Measurements from ENCODE around the gene DRD2.

The DRD2 gene

GRCh38 chr11:113376156-113376555, 99.0 kb downstream of the DRD2 start:
- H3K4me3 ChIP-seq (ENCODE audit: insufficient read depth, low read length, poor library complexity, severe bottlenecking) = no peak overlapping the region
- H3K9me2 ChIP-seq (replicated peaks; ENCODE audit: insufficient read depth, low read length) = no peaks in the 10 kb centered on the region
- no peaks in the 10 kb centered on the region for H3K36me3 ChIP-seq (ENCODE audit: low read length)
- no peak overlapping the region for H2AFZ ChIP-seq (ENCODE audit: low read depth, low read length, severe bottlenecking)
- no peaks in the 10 kb centered on the region for H3K9me3 ChIP-seq (ENCODE audit: insufficient read depth, low read length)
- H3K27me3 ChIP-seq (ENCODE audit: low read length) = no peaks in the 10 kb centered on the region
- no peaks in the 10 kb centered on the region for H3K79me2 ChIP-seq (ENCODE audit: insufficient read depth, low read length)
- TF ChIP-seq CTCF (IDR thresholded peaks at IDR 0.05; ENCODE audit: insufficient read depth, low read length, poor library complexity, severe bottlenecking) = no peak
- TF ChIP-seq EZH2phosphoT487 (conservative IDR thresholded peaks at IDR 0.05; ENCODE audit: low read length) = no peak
- H3K27ac ChIP-seq (ENCODE audit: low read depth, low read length) = no peak overlapping the region
- no peak overlapping the region for H3K9ac ChIP-seq (ENCODE audit: low read length)
- H3K4me2 ChIP-seq (ENCODE audit: low read depth, low read length, poor library complexity, severe bottlenecking) = no peak overlapping the region
- no peaks in the 10 kb centered on the region for H3F3A ChIP-seq (ENCODE audit: insufficient read depth)
- H4K20me1 ChIP-seq (ENCODE audit: low read depth, low read length) = no peaks in the 10 kb centered on the region

GRCh38 chr11:113375402-113375801, 99.8 kb downstream of the DRD2 start:
- peak overlapping the region; percentile 39 for H2AFZ ChIP-seq (ENCODE audit: low read depth, low read length, severe bottlenecking)

GRCh38 chr11:113373981-113374560, 101.1 kb downstream of the DRD2 start:
- Histone ChIP-seq H4K20me1 (ENCODE audit: low read depth, low read length) (no peaks in the 10 kb centered on the region), H2AFZ (ENCODE audit: low read depth, low read length, severe bottlenecking) (no peak overlapping the region), H3K9ac (ENCODE audit: low read length) (no peak overlapping the region), H3K27me3 (ENCODE audit: low read length) (no peaks in the 10 kb centered on the region), H3K4me3 (ENCODE audit: insufficient read depth, low read length, poor library complexity, severe bottlenecking) (no peak overlapping the region), H3K36me3 (ENCODE audit: low read length) (no peaks in the 10 kb centered on the region), H3F3A (ENCODE audit: insufficient read depth) (no peaks in the 10 kb centered on the region), H3K79me2 (ENCODE audit: insufficient read depth, low read length) (no peaks in the 10 kb centered on the region), H3K4me2 (ENCODE audit: low read depth, low read length, poor library complexity, severe bottlenecking) (no peak overlapping the region), H3K9me2 (replicated peaks; ENCODE audit: insufficient read depth, low read length) (no peaks in the 10 kb centered on the region), H3K27ac (ENCODE audit: low read depth, low read length) (no peak overlapping the region), H3K9me3 (ENCODE audit: insufficient read depth, low read length) (no peaks in the 10 kb centered on the region)
- TF ChIP-seq EZH2phosphoT487 (conservative IDR thresholded peaks at IDR 0.05; ENCODE audit: low read length) (no peak), CTCF (IDR thresholded peaks at IDR 0.05; ENCODE audit: insufficient read depth, low read length, poor library complexity, severe bottlenecking) (no peak)

More at GRCh38 chr11:113375402-113375801, 99.8 kb downstream of the DRD2 start:
- H4K20me1 ChIP-seq (ENCODE audit: low read depth, low read length) = no peaks in the 10 kb centered on the region
- no peak overlapping the region for H3K4me2 ChIP-seq (ENCODE audit: low read depth, low read length, poor library complexity, severe bottlenecking)
- TF ChIP-seq CTCF (IDR thresholded peaks at IDR 0.05; ENCODE audit: insufficient read depth, low read length, poor library complexity, severe bottlenecking) (no peak), EZH2phosphoT487 (conservative IDR thresholded peaks at IDR 0.05; ENCODE audit: low read length) (no peak)
- H3K9me3 ChIP-seq (ENCODE audit: insufficient read depth, low read length) = no peaks in the 10 kb centered on the region
- H3F3A ChIP-seq (ENCODE audit: insufficient read depth) = no peaks in the 10 kb centered on the region
- H3K36me3 ChIP-seq (ENCODE audit: low read length) = no peaks in the 10 kb centered on the region
- no peaks in the 10 kb centered on the region for H3K79me2 ChIP-seq (ENCODE audit: insufficient read depth, low read length)
- no peak overlapping the region for H3K27ac ChIP-seq (ENCODE audit: low read depth, low read length)
- no peak overlapping the region for H3K4me3 ChIP-seq (ENCODE audit: insufficient read depth, low read length, poor library complexity, severe bottlenecking)
- H3K9ac ChIP-seq (ENCODE audit: low read length) = no peak overlapping the region
- H3K27me3 ChIP-seq (ENCODE audit: low read length) = no peaks in the 10 kb centered on the region
- no peaks in the 10 kb centered on the region for H3K9me2 ChIP-seq (replicated peaks; ENCODE audit: insufficient read depth, low read length)
